ENCODE measurements around the gene BCAT1. TPM values are rescaled to one million over a fixed set of nuclear protein-coding genes. Genes with fewer than 3 reads are reported as not detected.
"Not testable (repeated sequence)": the region's sequence is repeated elsewhere in the genome, so short reads cannot be mapped to it uniquely, and the experiment has no call there.

The BCAT1 gene
- polyA plus RNA-seq, 3 donors, result 51.0 to 54.8 (median 53.9) TPM

- no peak for DNase-seq (ENCODE audit: extremely low read depth in 1 of 11, low read depth in 9 of 11, low spot score in 4 of 11)
These were observed 67.1 kb downstream of the BCAT1 start for GRCh38 chr12:24881724-24882371.

GRCh38 chr12:24881227-24881626 lies 67.7 kb downstream of the BCAT1 start:
- DNase-seq (ENCODE audit: extremely low read depth in 1 of 11, low read depth in 9 of 11, low spot score in 4 of 11), result no peak

GRCh38 chr12:24880732-24881131 lies 68.2 kb downstream of the BCAT1 start:
- DNase-seq (ENCODE audit: extremely low read depth in 1 of 11, low read depth in 9 of 11, low spot score in 4 of 11), result no peak

GRCh38 chr12:24879644-24880043 lies 69.3 kb downstream of the BCAT1 start:
- DNase-seq (ENCODE audit: extremely low read depth in 1 of 11, low read depth in 9 of 11, low spot score in 4 of 11), result no peak

- DNase-seq (ENCODE audit: extremely low read depth in 1 of 11, low read depth in 9 of 11, low spot score in 4 of 11), result no peak
These were observed 73.9 kb downstream of the BCAT1 start for GRCh38 chr12:24875014-24875413.

GRCh38 chr12:24872211-24872610 lies 76.7 kb downstream of the BCAT1 start:
- DNase-seq (ENCODE audit: extremely low read depth in 1 of 11, low read depth in 9 of 11, low spot score in 4 of 11), result no peak

- not testable (repeated sequence) for DNase-seq (ENCODE audit: extremely low read depth in 1 of 11, low read depth in 9 of 11, low spot score in 4 of 11)
These were observed 82.8 kb downstream of the BCAT1 start for GRCh38 chr12:24866139-24866538.

- DNase-seq (ENCODE audit: extremely low read depth in 1 of 11, low read depth in 9 of 11, low spot score in 4 of 11), result no peak
These were observed 84.1 kb downstream of the BCAT1 start for GRCh38 chr12:24864796-24865125.

- no peak for DNase-seq (ENCODE audit: extremely low read depth in 1 of 11, low read depth in 9 of 11, low spot score in 4 of 11)
These were observed 86.9 kb downstream of the BCAT1 start for GRCh38 chr12:24861766-24862540.

- DNase-seq (ENCODE audit: extremely low read depth in 1 of 11, low read depth in 9 of 11, low spot score in 4 of 11), result no peak
These were observed 88.4 kb downstream of the BCAT1 start for GRCh38 chr12:24860546-24860945.

GRCh38 chr12:24856541-24856940 lies 92.4 kb downstream of the BCAT1 start:
- DNase-seq (ENCODE audit: extremely low read depth in 1 of 11, low read depth in 9 of 11, low spot score in 4 of 11), result no peak

- no peak for DNase-seq (ENCODE audit: extremely low read depth in 1 of 11, low read depth in 9 of 11, low spot score in 4 of 11)
These were observed 94.0 kb downstream of the BCAT1 start for GRCh38 chr12:24854908-24855307.

GRCh38 chr12:24854017-24854416 lies 94.9 kb downstream of the BCAT1 start:
- DNase-seq (ENCODE audit: extremely low read depth in 1 of 11, low read depth in 9 of 11, low spot score in 4 of 11), result no peak

- no peak for DNase-seq (ENCODE audit: extremely low read depth in 1 of 11, low read depth in 9 of 11, low spot score in 4 of 11)
These were observed 95.3 kb downstream of the BCAT1 start for GRCh38 chr12:24853588-24853987.

- DNase-seq (ENCODE audit: extremely low read depth in 1 of 11, low read depth in 9 of 11, low spot score in 4 of 11), result no peak
These were observed 95.8 kb downstream of the BCAT1 start for GRCh38 chr12:24853094-24853493.

- no peak for DNase-seq (ENCODE audit: extremely low read depth in 1 of 11, low read depth in 9 of 11, low spot score in 4 of 11)
These were observed 96.5 kb downstream of the BCAT1 start for GRCh38 chr12:24852420-24852819.

GRCh38 chr12:24851883-24852282 lies 97.0 kb downstream of the BCAT1 start:
- DNase-seq (ENCODE audit: extremely low read depth in 1 of 11, low read depth in 9 of 11, low spot score in 4 of 11), result not testable (repeated sequence)

- DNase-seq (ENCODE audit: extremely low read depth in 1 of 11, low read depth in 9 of 11, low spot score in 4 of 11), result no peak
These were observed 97.6 kb downstream of the BCAT1 start for GRCh38 chr12:24851341-24851740.

- DNase-seq (ENCODE audit: extremely low read depth in 1 of 11, low read depth in 9 of 11, low spot score in 4 of 11), result no peak
These were observed 98.4 kb downstream of the BCAT1 start for GRCh38 chr12:24850496-24850895.

- no peak for DNase-seq (ENCODE audit: extremely low read depth in 1 of 11, low read depth in 9 of 11, low spot score in 4 of 11)
These were observed 99.9 kb downstream of the BCAT1 start for GRCh38 chr12:24848941-24849477.

GRCh38 chr12:24846689-24847088 lies 102.2 kb downstream of the BCAT1 start:
- DNase-seq (ENCODE audit: extremely low read depth in 1 of 11, low read depth in 9 of 11, low spot score in 4 of 11), result no peak
